ENCODE measurements around the gene LIN54. TPM values are rescaled to one million over a fixed set of nuclear protein-coding genes. Genes with fewer than 3 reads are reported as not detected.

The LIN54 gene
- total and polyA plus RNA-seq, 2 of the 13 experiments (the other 11 are each of a cell fraction or from before 2014, with no cell fraction given) = 25.2 to 32.9 TPM

DNA sequence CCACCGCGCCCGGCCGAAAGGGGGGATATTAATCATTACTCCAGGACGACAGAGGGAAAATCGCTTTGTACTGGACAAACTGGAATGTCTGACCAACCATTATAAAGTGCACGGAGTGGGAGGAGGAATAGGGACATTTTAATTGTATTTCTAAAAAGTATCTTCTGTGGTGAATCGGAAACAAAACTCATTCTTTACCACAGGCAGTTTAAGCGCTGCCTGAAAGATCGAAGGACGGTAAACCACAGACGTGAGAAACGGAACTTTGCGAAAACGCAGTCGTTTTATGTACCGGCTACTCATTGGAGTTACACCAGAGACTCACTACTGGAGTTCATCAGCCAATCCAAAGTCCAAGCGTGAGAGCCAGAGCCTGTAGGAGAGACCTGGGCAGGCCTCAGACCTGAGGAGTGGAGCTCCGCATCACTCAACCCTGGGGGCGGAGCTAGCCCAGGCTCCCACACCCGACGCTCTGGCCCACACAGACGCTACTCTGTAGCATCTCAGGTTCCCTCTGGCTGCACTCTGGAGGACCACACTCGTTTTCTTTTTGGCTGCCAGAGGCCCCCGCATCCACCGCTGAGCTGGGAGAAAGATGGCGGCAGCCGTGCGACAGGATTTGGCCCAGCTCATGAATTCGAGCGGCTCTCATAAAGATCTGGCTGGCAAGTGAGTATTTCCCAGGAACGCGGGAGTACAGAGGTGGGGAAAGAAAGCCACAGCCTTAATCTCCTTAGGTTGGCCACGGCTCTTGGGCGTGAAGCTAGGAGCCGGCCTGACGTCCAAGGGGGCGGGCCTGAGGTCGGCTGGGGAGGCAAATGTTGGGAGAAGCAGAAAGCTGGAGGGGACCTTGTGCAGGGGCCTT, 24.2 kb upstream of the LIN54 start, which contains the start of gene COPS4 (continued):
- TF ChIP-seq, protein P1, sequence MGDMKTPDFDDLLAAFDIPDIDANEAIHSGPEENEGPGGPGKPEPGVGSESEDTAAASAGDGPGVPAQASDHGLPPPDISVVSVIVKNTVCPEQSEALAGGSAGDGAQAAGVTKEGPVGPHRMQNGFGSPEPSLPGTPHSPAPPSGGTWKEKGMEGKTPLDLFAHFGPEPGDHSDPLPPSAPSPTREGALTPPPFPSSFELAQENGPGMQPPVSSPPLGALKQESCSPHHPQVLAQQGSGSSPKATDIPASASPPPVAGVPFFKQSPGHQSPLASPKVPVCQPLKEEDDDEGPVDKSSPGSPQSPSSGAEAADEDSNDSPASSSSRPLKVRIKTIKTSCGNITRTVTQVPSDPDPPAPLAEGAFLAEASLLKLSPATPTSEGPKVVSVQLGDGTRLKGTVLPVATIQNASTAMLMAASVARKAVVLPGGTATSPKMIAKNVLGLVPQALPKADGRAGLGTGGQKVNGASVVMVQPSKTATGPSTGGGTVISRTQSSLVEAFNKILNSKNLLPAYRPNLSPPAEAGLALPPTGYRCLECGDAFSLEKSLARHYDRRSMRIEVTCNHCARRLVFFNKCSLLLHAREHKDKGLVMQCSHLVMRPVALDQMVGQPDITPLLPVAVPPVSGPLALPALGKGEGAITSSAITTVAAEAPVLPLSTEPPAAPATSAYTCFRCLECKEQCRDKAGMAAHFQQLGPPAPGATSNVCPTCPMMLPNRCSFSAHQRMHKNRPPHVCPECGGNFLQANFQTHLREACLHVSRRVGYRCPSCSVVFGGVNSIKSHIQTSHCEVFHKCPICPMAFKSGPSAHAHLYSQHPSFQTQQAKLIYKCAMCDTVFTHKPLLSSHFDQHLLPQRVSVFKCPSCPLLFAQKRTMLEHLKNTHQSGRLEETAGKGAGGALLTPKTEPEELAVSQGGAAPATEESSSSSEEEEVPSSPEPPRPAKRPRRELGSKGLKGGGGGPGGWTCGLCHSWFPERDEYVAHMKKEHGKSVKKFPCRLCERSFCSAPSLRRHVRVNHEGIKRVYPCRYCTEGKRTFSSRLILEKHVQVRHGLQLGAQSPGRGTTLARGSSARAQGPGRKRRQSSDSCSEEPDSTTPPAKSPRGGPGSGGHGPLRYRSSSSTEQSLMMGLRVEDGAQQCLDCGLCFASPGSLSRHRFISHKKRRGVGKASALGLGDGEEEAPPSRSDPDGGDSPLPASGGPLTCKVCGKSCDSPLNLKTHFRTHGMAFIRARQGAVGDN (CRISPR knock-in tag; IDR thresholded peaks at IDR 0.05) = peak; percentile 83
- TF ChIP-seq ZNF331 (CRISPR knock-in tag; IDR thresholded peaks at IDR 0.05) = peak; percentile 97
- TF ChIP-seq ZBTB21 (CRISPR knock-in tag; IDR thresholded peaks at IDR 0.05) = peak; percentile 32; the same call in 1 of the 2 replicates
- peak; percentile 96 for TF ChIP-seq TAF1 (CRISPR knock-in tag; IDR thresholded peaks at IDR 0.05)
- peak; percentile 50; the same call in 1 of the 2 replicates for TF ChIP-seq TGIF2 (CRISPR knock-in tag; IDR thresholded peaks at IDR 0.05)
- TF ChIP-seq BRCA1 (CRISPR knock-in tag; IDR thresholded peaks at IDR 0.05) = peak; percentile 82; the same call in 1 of the 2 replicates
- no peak for TF ChIP-seq NCOA5 (CRISPR knock-in tag; IDR thresholded peaks at IDR 0.05)
- TF ChIP-seq MED8 (CRISPR knock-in tag; IDR thresholded peaks at IDR 0.05; ENCODE audit: insufficient replicate concordance) = peak; percentile 92
- TF ChIP-seq, protein P2, sequence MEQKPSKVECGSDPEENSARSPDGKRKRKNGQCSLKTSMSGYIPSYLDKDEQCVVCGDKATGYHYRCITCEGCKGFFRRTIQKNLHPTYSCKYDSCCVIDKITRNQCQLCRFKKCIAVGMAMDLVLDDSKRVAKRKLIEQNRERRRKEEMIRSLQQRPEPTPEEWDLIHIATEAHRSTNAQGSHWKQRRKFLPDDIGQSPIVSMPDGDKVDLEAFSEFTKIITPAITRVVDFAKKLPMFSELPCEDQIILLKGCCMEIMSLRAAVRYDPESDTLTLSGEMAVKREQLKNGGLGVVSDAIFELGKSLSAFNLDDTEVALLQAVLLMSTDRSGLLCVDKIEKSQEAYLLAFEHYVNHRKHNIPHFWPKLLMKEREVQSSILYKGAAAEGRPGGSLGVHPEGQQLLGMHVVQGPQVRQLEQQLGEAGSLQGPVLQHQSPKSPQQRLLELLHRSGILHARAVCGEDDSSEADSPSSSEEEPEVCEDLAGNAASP (CRISPR knock-in tag; IDR thresholded peaks at IDR 0.05; ENCODE audit: borderline replicate concordance) = peak; percentile 46; the same call in 1 of the 2 replicates
- peak; percentile 68; the same call in 1 of the 2 replicates for TF ChIP-seq ZNF709 (CRISPR knock-in tag; IDR thresholded peaks at IDR 0.05)
- no peak for TF ChIP-seq ZNF17 (CRISPR knock-in tag; IDR thresholded peaks at IDR 0.05)
- peak; percentile 71; the same call in 1 of the 2 replicates for TF ChIP-seq SOX5 (CRISPR knock-in tag; IDR thresholded peaks at IDR 0.05; ENCODE audit: borderline replicate concordance)
- TF ChIP-seq, protein P3, sequence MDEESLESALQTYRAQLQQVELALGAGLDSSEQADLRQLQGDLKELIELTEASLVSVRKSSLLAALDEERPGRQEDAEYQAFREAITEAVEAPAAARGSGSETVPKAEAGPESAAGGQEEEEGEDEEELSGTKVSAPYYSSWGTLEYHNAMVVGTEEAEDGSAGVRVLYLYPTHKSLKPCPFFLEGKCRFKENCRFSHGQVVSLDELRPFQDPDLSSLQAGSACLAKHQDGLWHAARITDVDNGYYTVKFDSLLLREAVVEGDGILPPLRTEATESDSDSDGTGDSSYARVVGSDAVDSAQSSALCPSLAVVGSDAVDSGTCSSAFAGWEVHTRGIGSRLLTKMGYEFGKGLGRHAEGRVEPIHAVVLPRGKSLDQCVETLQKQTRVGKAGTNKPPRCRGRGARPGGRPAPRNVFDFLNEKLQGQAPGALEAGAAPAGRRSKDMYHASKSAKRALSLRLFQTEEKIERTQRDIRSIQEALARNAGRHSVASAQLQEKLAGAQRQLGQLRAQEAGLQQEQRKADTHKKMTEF (CRISPR knock-in tag; IDR thresholded peaks at IDR 0.05) = peak; percentile 95
- 0 out of 4 replicates have a peak, but pooled peaks of 1 of the 2 experiments have one; percentile 63 for TF ChIP-seq NR2F1 (CRISPR knock-in tag; IDR thresholded peaks at IDR 0.05)
- TF ChIP-seq ZNF567 (CRISPR knock-in tag; IDR thresholded peaks at IDR 0.05; ENCODE audit: borderline replicate concordance) = peak; percentile 30; the same call in 1 of the 2 replicates
- TF ChIP-seq ZMYM4 (CRISPR knock-in tag; IDR thresholded peaks at IDR 0.05) = peak; percentile 98
- peak; percentile 94 for TF ChIP-seq CCAR2 (optimal IDR thresholded peaks at IDR 0.05; ENCODE audit: low read depth, low read length)
- peak; percentile 21; the same call in 1 of the 2 replicates for TF ChIP-seq SETDB1 (CRISPR knock-in tag; IDR thresholded peaks at IDR 0.05; ENCODE audit: borderline replicate concordance)
- TF ChIP-seq SIN3B (IDR thresholded peaks at IDR 0.05; ENCODE audit: low read length) = peak; percentile 82; the same call in 1 of the 2 replicates
- peak; percentile 81; the same call in 1 of the 2 replicates for TF ChIP-seq PPARG (CRISPR knock-in tag; conservative IDR thresholded peaks at IDR 0.05)
- peak; percentile 59 for TF ChIP-seq JARID2 (CRISPR knock-in tag; IDR thresholded peaks at IDR 0.05; ENCODE audit: insufficient replicate concordance)
- TF ChIP-seq CBX1 (IDR thresholded peaks at IDR 0.05; ENCODE audit: low read depth) = peak; percentile 80
- TF ChIP-seq ZNF337 (CRISPR knock-in tag; IDR thresholded peaks at IDR 0.05; ENCODE audit: borderline replicate concordance, low read depth) = peak; percentile 82; the same call in 1 of the 2 replicates
